ENCODE results near the gene MAPK11. TPM values are rescaled to one million over a fixed set of nuclear protein-coding genes. Genes with fewer than 3 reads are reported as not detected.

MAPK11 gene
- total and polyA plus RNA-seq, 2 donors (not counting 1 experiment from before 2014, with no cell fraction given), result 2.6 to 7.6 TPM

- Histone ChIP-seq H3K9ac (ENCODE audit: insufficient read depth, low read length) (peak overlapping the region; percentile 13), H3K4me2 (ENCODE audit: extremely low read depth, insufficient read depth, low read length) (peak overlapping the region; percentile 90), H3K79me2 (ENCODE audit: control insufficient read depth, insufficient read depth, low read length) (no peaks in the 10 kb centered on the region), H3K9me3 (ENCODE audit: control insufficient read depth, insufficient read depth, low read depth, low read length) (no peaks in the 10 kb centered on the region), H3K4me3 (replicated peaks in 1 of 4; ENCODE audit: control extremely low read depth in 1 of 4, insufficient read depth in 1 of 4, low read depth in 3 of 4, low read length in 4 of 4) (peak overlapping the region; percentile 33 to 66 (median 46)), H3K4me1 (ENCODE audit: control insufficient read depth, extremely low read depth, insufficient read depth, low read length) (peaks cover 10% of the 10 kb centered on the region), H4K20me1 (ENCODE audit: control insufficient read depth, extremely low read depth, insufficient read depth, low read length) (no peaks in the 10 kb centered on the region), H3K27ac (ENCODE audit: insufficient read depth, low read length) (no peak overlapping the region), H2AFZ (ENCODE audit: low read length) (no peak overlapping the region), H3K36me3 (ENCODE audit: control insufficient read depth, insufficient read depth, low read length) (peaks cover 12% of the 10 kb centered on the region), H3K27me3 (ENCODE audit: control insufficient read depth, insufficient read depth, low read length) (no peaks in the 10 kb centered on the region)
- DNase-seq (ENCODE audit: low read depth in 2 of 2), result peak; percentile 64 to 72
- TF ChIP-seq EZH2 (IDR thresholded peaks at IDR 0.05; ENCODE audit: low read length, missing control alignments), result no peak
- TF ChIP-seq CTCF (conservative IDR thresholded peaks at IDR 0.05 in 1 of 2, IDR thresholded peaks at IDR 0.05 in 1 of 2; ENCODE audit: low read depth in 1 of 2, low read length in 2 of 2), result peak in 1 of 2 donors; percentile 4
These were observed 650 bp upstream of the MAPK11 start for GRCh38 chr22:50270666-50271394.

- Histone ChIP-seq H2AFZ (ENCODE audit: low read length) (no peak overlapping the region), H3K9ac (ENCODE audit: insufficient read depth, low read length) (no peak overlapping the region)
These were observed 609 bp downstream of the MAPK11 start for GRCh38 chr22:50269573-50269969.

GRCh38 chr22:50268655-50269113 is 1.5 kb downstream of the MAPK11 start:
- Histone ChIP-seq H3K4me2 (ENCODE audit: extremely low read depth, insufficient read depth, low read length) (no peak overlapping the region), H3K27ac (ENCODE audit: insufficient read depth, low read length) (no peak overlapping the region), H3K4me3 (replicated peaks in 1 of 4; ENCODE audit: control extremely low read depth in 1 of 4, insufficient read depth in 1 of 4, low read depth in 3 of 4, low read length in 4 of 4) (no peak overlapping the region), H4K20me1 (ENCODE audit: control insufficient read depth, extremely low read depth, insufficient read depth, low read length) (no peaks in the 10 kb centered on the region), H2AFZ (ENCODE audit: low read length) (no peak overlapping the region), H3K36me3 (ENCODE audit: control insufficient read depth, insufficient read depth, low read length) (no peaks in the 10 kb centered on the region), H3K27me3 (ENCODE audit: control insufficient read depth, insufficient read depth, low read length) (no peaks in the 10 kb centered on the region), H3K4me1 (ENCODE audit: control insufficient read depth, extremely low read depth, insufficient read depth, low read length) (peaks cover 10% of the 10 kb centered on the region), H3K9ac (ENCODE audit: insufficient read depth, low read length) (no peak overlapping the region), H3K79me2 (ENCODE audit: control insufficient read depth, insufficient read depth, low read length) (no peaks in the 10 kb centered on the region), H3K9me3 (ENCODE audit: control insufficient read depth, insufficient read depth, low read depth, low read length) (no peaks in the 10 kb centered on the region)
- TF ChIP-seq EZH2 (IDR thresholded peaks at IDR 0.05; ENCODE audit: low read length, missing control alignments) (no peak), CTCF (conservative IDR thresholded peaks at IDR 0.05 in 1 of 2, IDR thresholded peaks at IDR 0.05 in 1 of 2; ENCODE audit: low read depth in 1 of 2, low read length in 2 of 2) (no peak)
- no peak for DNase-seq (ENCODE audit: low read depth in 2 of 2)

More at GRCh38 chr22:50269573-50269969, 609 bp downstream of the MAPK11 start:
- no peaks in the 10 kb centered on the region for H4K20me1 ChIP-seq (ENCODE audit: control insufficient read depth, extremely low read depth, insufficient read depth, low read length)
- no peak for TF ChIP-seq CTCF (conservative IDR thresholded peaks at IDR 0.05 in 1 of 2, IDR thresholded peaks at IDR 0.05 in 1 of 2; ENCODE audit: low read depth in 1 of 2, low read length in 2 of 2)
- TF ChIP-seq EZH2 (IDR thresholded peaks at IDR 0.05; ENCODE audit: low read length, missing control alignments), result no peak
- no peaks in the 10 kb centered on the region for H3K9me3 ChIP-seq (ENCODE audit: control insufficient read depth, insufficient read depth, low read depth, low read length)
- peak overlapping the region; percentile 40 for H3K4me2 ChIP-seq (ENCODE audit: extremely low read depth, insufficient read depth, low read length)
- DNase-seq (ENCODE audit: low read depth in 2 of 2), result no peak
- peaks cover 10% of the 10 kb centered on the region for H3K4me1 ChIP-seq (ENCODE audit: control insufficient read depth, extremely low read depth, insufficient read depth, low read length)
- no peak overlapping the region for H3K27ac ChIP-seq (ENCODE audit: insufficient read depth, low read length)
- H3K79me2 ChIP-seq (ENCODE audit: control insufficient read depth, insufficient read depth, low read length), result no peaks in the 10 kb centered on the region
- H3K4me3 ChIP-seq (replicated peaks in 1 of 4; ENCODE audit: control extremely low read depth in 1 of 4, insufficient read depth in 1 of 4, low read depth in 3 of 4, low read length in 4 of 4), result peak overlapping the region in 3 of 4 experiments; percentile 15 to 48 (median 29)
- H3K27me3 ChIP-seq (ENCODE audit: control insufficient read depth, insufficient read depth, low read length), result no peaks in the 10 kb centered on the region
- peaks cover 2% of the 10 kb centered on the region for H3K36me3 ChIP-seq (ENCODE audit: control insufficient read depth, insufficient read depth, low read length)

Data from fibroblast of lung (primary cell).